ENCODE results near the gene EPPIN. TPM values are rescaled to one million over a fixed set of nuclear protein-coding genes. Genes with fewer than 3 reads are reported as not detected.
"Not testable (repeated sequence)": the region's sequence is repeated elsewhere in the genome, so short reads cannot be mapped to it uniquely, and the experiment has no call there.

The EPPIN gene
- total and polyA plus RNA-seq, 2 donors (not counting 1 experiment from before 2014, with no cell fraction given) = not detected

DNA sequence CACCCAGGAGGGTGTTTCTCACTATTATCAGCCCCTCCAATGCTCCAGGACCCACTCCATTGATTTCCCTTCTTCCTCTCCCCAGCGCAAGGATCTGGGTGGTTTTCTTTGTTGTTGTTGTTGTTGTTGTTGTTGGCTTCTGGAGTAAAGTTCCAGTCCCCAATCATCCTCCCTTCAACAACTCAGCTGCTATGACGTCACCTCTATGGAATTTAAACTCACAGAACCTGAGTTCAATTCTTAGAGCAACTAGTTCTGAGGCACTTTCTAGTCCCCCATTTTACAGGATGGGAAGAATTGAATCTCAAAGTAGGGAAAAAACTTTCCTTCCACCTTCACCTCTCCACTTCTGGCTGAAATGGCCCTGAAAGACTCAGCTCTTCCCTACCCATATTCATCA lies 41.6 kb upstream of the EPPIN start:
- DNase-seq = no peak
- H3K9me3 ChIP-seq (ENCODE audit: control extremely low read depth in 1 of 3, control insufficient read depth in 2 of 3, insufficient read depth in 1 of 3, low read length in 2 of 3) = no peaks in the 10 kb centered on the region
- peaks cover 0 to 6% (median 1%) of the 10 kb centered on the region in 4 experiments for H3K27me3 ChIP-seq (replicated peaks in 1 of 4; ENCODE audit: control extremely low read depth in 1 of 4, control insufficient read depth in 3 of 4, insufficient read depth in 4 of 4, low read length in 3 of 4)
- ChIA-PET CTCF (no interaction called here), POLR2A (no interaction called here)
- H3K4me2 ChIP-seq (replicated peaks; ENCODE audit: low read depth, low read length, poor library complexity, severe bottlenecking) = no peak overlapping the region
- no peaks in the 10 kb centered on the region for H4K20me1 ChIP-seq (ENCODE audit: control insufficient read depth, insufficient read depth, low read length, poor library complexity, severe bottlenecking)
- no peaks in the 10 kb centered on the region for H3K4me1 ChIP-seq (ENCODE audit: control insufficient read depth in 2 of 2, insufficient read depth in 2 of 2, low read length in 2 of 2)
- no peaks in the 10 kb centered on the region for H3K4me1 Mint-ChIP-seq
- WGBS (ENCODE audit: insufficient coverage) = no CpG with 5 or more reads among the region's 2 CpGs
- H3K27ac Mint-ChIP-seq = no peak overlapping the region
- TF ChIP-seq, protein P1, sequence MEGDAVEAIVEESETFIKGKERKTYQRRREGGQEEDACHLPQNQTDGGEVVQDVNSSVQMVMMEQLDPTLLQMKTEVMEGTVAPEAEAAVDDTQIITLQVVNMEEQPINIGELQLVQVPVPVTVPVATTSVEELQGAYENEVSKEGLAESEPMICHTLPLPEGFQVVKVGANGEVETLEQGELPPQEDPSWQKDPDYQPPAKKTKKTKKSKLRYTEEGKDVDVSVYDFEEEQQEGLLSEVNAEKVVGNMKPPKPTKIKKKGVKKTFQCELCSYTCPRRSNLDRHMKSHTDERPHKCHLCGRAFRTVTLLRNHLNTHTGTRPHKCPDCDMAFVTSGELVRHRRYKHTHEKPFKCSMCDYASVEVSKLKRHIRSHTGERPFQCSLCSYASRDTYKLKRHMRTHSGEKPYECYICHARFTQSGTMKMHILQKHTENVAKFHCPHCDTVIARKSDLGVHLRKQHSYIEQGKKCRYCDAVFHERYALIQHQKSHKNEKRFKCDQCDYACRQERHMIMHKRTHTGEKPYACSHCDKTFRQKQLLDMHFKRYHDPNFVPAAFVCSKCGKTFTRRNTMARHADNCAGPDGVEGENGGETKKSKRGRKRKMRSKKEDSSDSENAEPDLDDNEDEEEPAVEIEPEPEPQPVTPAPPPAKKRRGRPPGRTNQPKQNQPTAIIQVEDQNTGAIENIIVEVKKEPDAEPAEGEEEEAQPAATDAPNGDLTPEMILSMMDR (IDR thresholded peaks at IDR 0.05) = no peak
- TF ChIP-seq EZH2 (IDR thresholded peaks at IDR 0.05; ENCODE audit: borderline replicate concordance, insufficient read depth, low read depth, low read length, poor library complexity, severe bottlenecking) = no peak
- H3K27me3 Mint-ChIP-seq = peaks cover 9% of the 10 kb centered on the region
- intact Hi-C loops (cut with micrococcal nuclease) = no loop called here
- no peak overlapping the region for H3K4me3 ChIP-seq (ENCODE audit: control extremely low read depth in 1 of 5, extremely low read depth in 1 of 5, insufficient read depth in 1 of 5, low read depth in 2 of 5, low read length in 4 of 5)
- H3K79me2 ChIP-seq (ENCODE audit: control insufficient read depth, insufficient read depth, low read length) = no peaks in the 10 kb centered on the region
- H3K4me3 Mint-ChIP-seq = no peak overlapping the region
- no peak overlapping the region for H3K9ac ChIP-seq (ENCODE audit: low read length)
- no peaks in the 10 kb centered on the region for H3K9me3 Mint-ChIP-seq (ENCODE audit: insufficient read depth)
- no peaks in the 10 kb centered on the region for H3K36me3 ChIP-seq (replicated peaks in 1 of 2; ENCODE audit: control extremely low read depth in 1 of 2, control insufficient read depth in 1 of 2, extremely low read depth in 1 of 2, insufficient read depth in 2 of 2, low read length in 1 of 2)
- no peak overlapping the region for H3K27ac ChIP-seq (ENCODE audit: low read length in 2 of 2)
- no peak for ATAC-seq (ENCODE audit: low read depth)
- H2AFZ ChIP-seq (ENCODE audit: insufficient read depth, low read depth, low read length, poor library complexity, severe bottlenecking) = no peak overlapping the region

DNA sequence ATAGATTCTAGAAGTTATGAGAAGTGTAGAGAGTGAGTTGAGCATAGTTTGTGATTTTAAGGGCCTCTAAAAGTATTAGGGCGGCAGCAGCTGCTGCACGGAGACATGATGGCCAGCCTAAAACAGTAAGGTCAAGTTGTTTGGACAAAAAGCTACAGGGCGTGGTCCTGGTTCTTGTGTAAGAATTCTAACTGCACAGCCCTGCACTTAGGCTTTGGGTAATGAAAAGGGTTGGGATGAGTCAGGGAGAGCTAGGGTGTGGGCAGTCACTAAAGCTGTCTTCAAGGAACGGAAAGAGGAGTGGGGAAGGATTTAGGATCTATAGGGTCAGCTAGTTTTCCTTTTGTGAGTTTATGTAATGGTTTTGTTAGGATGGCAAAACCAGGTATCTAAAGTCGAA lies 38.8 kb upstream of the EPPIN start:
- H3K79me2 ChIP-seq (ENCODE audit: control insufficient read depth, insufficient read depth, low read length); CTCF ChIA-PET; H3K4me2 ChIP-seq (replicated peaks; ENCODE audit: low read depth, low read length, poor library complexity, severe bottlenecking); H3K27ac Mint-ChIP-seq; H3K9ac ChIP-seq (ENCODE audit: low read length); H3K9me3 Mint-ChIP-seq (ENCODE audit: insufficient read depth); H4K20me1 ChIP-seq (ENCODE audit: control insufficient read depth, insufficient read depth, low read length, poor library complexity, severe bottlenecking); H3K36me3 ChIP-seq (replicated peaks in 1 of 2; ENCODE audit: control extremely low read depth in 1 of 2, control insufficient read depth in 1 of 2, extremely low read depth in 1 of 2, insufficient read depth in 2 of 2, low read length in 1 of 2); H3K4me1 ChIP-seq (ENCODE audit: control insufficient read depth in 2 of 2, insufficient read depth in 2 of 2, low read length in 2 of 2); ATAC-seq (ENCODE audit: low read depth); H3K27ac ChIP-seq (ENCODE audit: low read length in 2 of 2); H3K9me3 ChIP-seq (ENCODE audit: control extremely low read depth in 1 of 3, control insufficient read depth in 2 of 3, insufficient read depth in 1 of 3, low read length in 2 of 3); H3K4me3 Mint-ChIP-seq; POLR2A ChIA-PET; intact Hi-C loops (cut with micrococcal nuclease); H3K4me3 ChIP-seq (ENCODE audit: control extremely low read depth in 1 of 5, extremely low read depth in 1 of 5, insufficient read depth in 1 of 5, low read depth in 2 of 5, low read length in 4 of 5); H3K4me1 Mint-ChIP-seq; H3K27me3 ChIP-seq (replicated peaks in 1 of 4; ENCODE audit: control extremely low read depth in 1 of 4, control insufficient read depth in 3 of 4, insufficient read depth in 4 of 4, low read length in 3 of 4); DNase-seq; H2AFZ ChIP-seq (ENCODE audit: insufficient read depth, low read depth, low read length, poor library complexity, severe bottlenecking): not testable (repeated sequence)
- 98% methylated on average over 5 of the region's 5 CpGs for WGBS (ENCODE audit: insufficient coverage)
- peaks cover 15% of the 10 kb centered on the region for H3K27me3 Mint-ChIP-seq

DNA sequence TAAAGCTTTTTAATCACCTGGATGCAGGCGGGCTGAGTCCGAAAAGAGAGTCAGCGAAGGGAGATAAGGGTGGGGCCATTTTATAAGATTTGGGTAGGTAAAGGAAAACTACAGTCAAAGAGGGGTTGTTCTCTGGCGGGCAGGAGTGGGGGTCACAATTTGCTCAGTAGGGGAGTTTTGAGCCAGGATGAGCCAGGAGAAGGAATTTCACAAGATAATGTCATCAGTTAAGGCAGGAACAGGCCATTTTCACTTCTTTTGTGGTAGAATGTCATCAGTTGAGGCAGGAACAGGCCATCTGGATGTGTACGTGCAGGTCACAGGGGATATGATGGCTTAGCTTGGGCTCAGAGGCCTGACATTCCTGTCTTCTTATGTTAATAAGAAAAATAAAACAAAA lies 37.1 kb upstream of the EPPIN start:
- DNase-seq; H4K20me1 ChIP-seq (ENCODE audit: control insufficient read depth, insufficient read depth, low read length, poor library complexity, severe bottlenecking); H3K4me3 Mint-ChIP-seq; H3K9me3 Mint-ChIP-seq (ENCODE audit: insufficient read depth); H3K9ac ChIP-seq (ENCODE audit: low read length); H3K4me2 ChIP-seq (replicated peaks; ENCODE audit: low read depth, low read length, poor library complexity, severe bottlenecking); CTCF ChIA-PET; H3K27me3 ChIP-seq (replicated peaks in 1 of 4; ENCODE audit: control extremely low read depth in 1 of 4, control insufficient read depth in 3 of 4, insufficient read depth in 4 of 4, low read length in 3 of 4); H3K4me1 ChIP-seq (ENCODE audit: control insufficient read depth in 2 of 2, insufficient read depth in 2 of 2, low read length in 2 of 2); H3K79me2 ChIP-seq (ENCODE audit: control insufficient read depth, insufficient read depth, low read length); H3K27ac ChIP-seq (ENCODE audit: low read length in 2 of 2); H3K4me1 Mint-ChIP-seq; POLR2A ChIA-PET; H3K27ac Mint-ChIP-seq; H3K4me3 ChIP-seq (ENCODE audit: control extremely low read depth in 1 of 5, extremely low read depth in 1 of 5, insufficient read depth in 1 of 5, low read depth in 2 of 5, low read length in 4 of 5); intact Hi-C loops (cut with micrococcal nuclease); H3K9me3 ChIP-seq (ENCODE audit: control extremely low read depth in 1 of 3, control insufficient read depth in 2 of 3, insufficient read depth in 1 of 3, low read length in 2 of 3); ATAC-seq (ENCODE audit: low read depth); H2AFZ ChIP-seq (ENCODE audit: insufficient read depth, low read depth, low read length, poor library complexity, severe bottlenecking); H3K36me3 ChIP-seq (replicated peaks in 1 of 2; ENCODE audit: control extremely low read depth in 1 of 2, control insufficient read depth in 1 of 2, extremely low read depth in 1 of 2, insufficient read depth in 2 of 2, low read length in 1 of 2): not testable (repeated sequence)
- 98% methylated on average over 4 of the region's 5 CpGs for WGBS (ENCODE audit: insufficient coverage)
- H3K27me3 Mint-ChIP-seq = peaks cover 28% of the 10 kb centered on the region

Measured in B cell (primary cell).